Bronchial epithelial cell (primary cell): ENCODE data around the gene GOLGA8T. TPM values are rescaled to one million over a fixed set of nuclear protein-coding genes. Genes with fewer than 3 reads are reported as not detected.
"Not testable (repeated sequence)": the region's sequence is repeated elsewhere in the genome, so short reads cannot be mapped to it uniquely, and the experiment has no call there.

ENCODE experiments used
- DNase-seq: peaks from one replicate; pipeline ENCODE4 v3.0.0-alpha.2; 2010; ENCODE audit warnings: low read depth
- FAIRE-seq: peaks from 2 replicates; lab custom pipeline; 2011; peaks lifted over from hg19 to GRCh38; lab: Jason Lieb, UNC
- H3K27me3 ChIP-seq: 2 replicates; pipeline ENCODE4 v1.5.1; 2011; ENCODE audit warnings: low read length; ENCODE audit not compliant: control insufficient read depth, insufficient read depth
- H3K36me3 ChIP-seq: 2 replicates; pipeline ENCODE4 v1.5.1; 2011; ENCODE audit warnings: low read length; ENCODE audit not compliant: control insufficient read depth, insufficient read depth
- H3K4me3 ChIP-seq: 2 replicates; pipeline ENCODE4 v1.5.1; 2011; ENCODE audit warnings: mild to moderate bottlenecking, low read depth, low read length, control low read depth
- total RNA-seq: library from RNA; depleted of rRNA; stranded (reverse); fragments of >200 nt; gene quantifications from 2 replicates; pipeline ENCODE4 v1.2.1, GENCODE V29; 2014

Gene GOLGA8T
- total RNA-seq, 1 donor from 2014 or later = not detected

- DNase-seq = peak; percentile 1
- not testable (repeated sequence) for H3K36me3 ChIP-seq, H3K27me3 ChIP-seq, H3K4me3 ChIP-seq
- peak; percentile 100 for FAIRE-seq
Measured at GRCh38 chr15:30173041-30173608, 38.3 kb downstream of the GOLGA8T start.

GRCh38 chr15:30175291-30175690 is 40.4 kb downstream of the GOLGA8T start:
- not testable (repeated sequence) for FAIRE-seq, H3K27me3 ChIP-seq, DNase-seq, H3K36me3 ChIP-seq, H3K4me3 ChIP-seq

- not testable (repeated sequence) for FAIRE-seq, H3K4me3 ChIP-seq, H3K27me3 ChIP-seq, H3K36me3 ChIP-seq, DNase-seq
Measured at GRCh38 chr15:30176613-30177012, 41.8 kb downstream of the GOLGA8T start.

- FAIRE-seq, H3K36me3 ChIP-seq, DNase-seq, H3K27me3 ChIP-seq, H3K4me3 ChIP-seq: not testable (repeated sequence)
Measured at GRCh38 chr15:30179814-30180213, 45.0 kb downstream of the GOLGA8T start.

- not testable (repeated sequence) for FAIRE-seq
Measured at GRCh38 chr15:30185495-30185894, 50.6 kb downstream of the GOLGA8T start.

GRCh38 chr15:30187429-30187828 is 52.6 kb downstream of the GOLGA8T start:
- H3K4me3 ChIP-seq, H3K27me3 ChIP-seq, DNase-seq, FAIRE-seq, H3K36me3 ChIP-seq: not testable (repeated sequence)

More at GRCh38 chr15:30185495-30185894, 50.6 kb downstream of the GOLGA8T start:
- DNase-seq, H3K4me3 ChIP-seq, H3K27me3 ChIP-seq, H3K36me3 ChIP-seq: not testable (repeated sequence)

GRCh38 chr15:30189754-30190153 is 54.9 kb downstream of the GOLGA8T start:
- DNase-seq, H3K36me3 ChIP-seq, FAIRE-seq, H3K27me3 ChIP-seq, H3K4me3 ChIP-seq: not testable (repeated sequence)

GRCh38 chr15:30191143-30191542 is 56.3 kb downstream of the GOLGA8T start:
- not testable (repeated sequence) for FAIRE-seq

GRCh38 chr15:30191639-30192038 is 56.8 kb downstream of the GOLGA8T start:
- not testable (repeated sequence) for H3K36me3 ChIP-seq, FAIRE-seq, H3K27me3 ChIP-seq, H3K4me3 ChIP-seq, DNase-seq

More at GRCh38 chr15:30191143-30191542, 56.3 kb downstream of the GOLGA8T start:
- not testable (repeated sequence) for H3K27me3 ChIP-seq, DNase-seq, H3K4me3 ChIP-seq, H3K36me3 ChIP-seq

- H3K4me3 ChIP-seq, H3K36me3 ChIP-seq, DNase-seq, H3K27me3 ChIP-seq, FAIRE-seq: not testable (repeated sequence)
Measured at GRCh38 chr15:30192119-30192745, 57.4 kb downstream of the GOLGA8T start.

- not testable (repeated sequence) for FAIRE-seq
Measured at GRCh38 chr15:30192892-30193291, 58.0 kb downstream of the GOLGA8T start.

More at GRCh38 chr15:30192892-30193291, 58.0 kb downstream of the GOLGA8T start:
- not testable (repeated sequence) for H3K36me3 ChIP-seq, DNase-seq, H3K4me3 ChIP-seq, H3K27me3 ChIP-seq

Other genes starting within 250 kb of the GOLGA8T start
- not detected in 2 replicates for gene GOLGA8J, start 52.1 kb upstream of the GOLGA8T start, total RNA-seq